ENCODE data around the gene AXL. TPM values are rescaled to one million over a fixed set of nuclear protein-coding genes. Genes with fewer than 3 reads are reported as not detected.

The AXL gene
- total and polyA plus RNA-seq, 9 of the 15 experiments (the other 6 are each of a cell fraction or from before 2014, with no cell fraction given), result 0.80 to 6.6 (median 1.6) TPM

GRCh38 chr19:41263850-41264580 lies 45.0 kb downstream of the AXL start, which contains the start of gene HNRNPUL1 (continued):
- peak; percentile 83 for TF ChIP-seq NR2C1 (IDR thresholded peaks at IDR 0.05)
- TF ChIP-seq NR2C1 (tag; IDR thresholded peaks at IDR 0.05), result peak; percentile 69
- TF ChIP-seq ATF2 (CRISPR knock-in tag; IDR thresholded peaks at IDR 0.05), result no peak
- peak; percentile 74 for TF ChIP-seq GABPB1 (CRISPR knock-in tag; IDR thresholded peaks at IDR 0.05)
- TF ChIP-seq ETS1 (conservative IDR thresholded peaks at IDR 0.05; ENCODE audit: control insufficient read depth, low read depth, low read length), result no peak
- peak; percentile 54 for TF ChIP-seq HMGN3 (IDR thresholded peaks at IDR 0.05; ENCODE audit: borderline replicate concordance, extremely low read depth, insufficient read length, low read depth, low read length)
- TF ChIP-seq ELF2 (CRISPR knock-in tag; IDR thresholded peaks at IDR 0.05), result peak; percentile 68; the same call in 1 of the 2 replicates
- no peak for TF ChIP-seq ZNF780A (CRISPR knock-in tag; IDR thresholded peaks at IDR 0.05)
- TF ChIP-seq ETV1 (tag; conservative IDR thresholded peaks at IDR 0.05; ENCODE audit: low read depth), result peak; percentile 69
- no peak for TF ChIP-seq SFPQ (IDR thresholded peaks at IDR 0.05; ENCODE audit: low read depth, low read length)
- peak; percentile 42 for TF ChIP-seq ATF1 (CRISPR knock-in tag; IDR thresholded peaks at IDR 0.05)
- peak; percentile 98 for TF ChIP-seq ATF1 (tag; IDR thresholded peaks at IDR 0.05)
- TF ChIP-seq ZNF318 (IDR thresholded peaks at IDR 0.05; ENCODE audit: borderline replicate concordance in 1 of 2, low read depth in 1 of 2), result peak in 1 of 2 experiments; percentile 67; a peak in 1 of 4 replicates
